ENCODE data around the gene HSPD1.
A peak's percentile ranks its signal among the peaks of the same experiment; 100 is the strongest.
"Not testable (repeated sequence)": the region's sequence is repeated elsewhere in the genome, so short reads cannot be mapped to it uniquely, and the experiment has no call there.

The HSPD1 gene

DNA sequence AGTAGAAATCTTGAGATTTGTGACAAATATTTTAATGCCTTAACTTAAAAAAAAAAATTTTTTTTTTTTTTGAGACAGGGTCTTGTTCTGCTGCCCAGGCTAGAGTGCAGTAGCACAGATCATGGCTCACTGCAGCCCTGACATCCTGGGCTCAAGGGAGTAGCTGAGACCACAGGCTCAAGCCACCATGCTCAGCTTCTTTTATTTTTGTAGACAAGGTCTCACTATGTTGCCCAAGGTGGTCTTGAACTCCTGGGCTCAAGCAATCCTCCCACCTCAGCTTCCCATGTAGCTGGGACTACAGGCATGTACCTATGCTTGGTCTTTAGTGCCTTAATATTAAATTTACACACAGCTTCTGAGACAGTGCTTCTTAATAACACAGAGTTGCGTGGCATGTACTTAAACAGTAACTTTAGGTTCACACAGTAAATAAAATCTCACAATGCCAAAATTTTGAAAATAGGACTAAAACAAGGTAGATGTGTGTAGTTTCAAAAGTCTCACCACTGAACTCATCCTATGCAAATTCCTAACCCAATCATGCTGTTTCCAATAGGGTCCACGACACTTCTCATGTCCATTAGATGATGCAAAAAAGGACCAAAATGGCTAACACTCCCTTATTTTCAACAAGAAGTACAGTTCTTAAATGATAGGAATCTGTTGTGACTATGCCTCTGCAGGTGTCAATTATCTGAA, 4.1 kb downstream of the HSPD1 start:
- no peaks in the 10 kb centered on the region for H3K27me3 Mint-ChIP-seq (ENCODE audit: low read depth, poor library complexity)
- H3K4me3 Mint-ChIP-seq: no peak overlapping the region
- TF ChIP-seq, protein P1, sequence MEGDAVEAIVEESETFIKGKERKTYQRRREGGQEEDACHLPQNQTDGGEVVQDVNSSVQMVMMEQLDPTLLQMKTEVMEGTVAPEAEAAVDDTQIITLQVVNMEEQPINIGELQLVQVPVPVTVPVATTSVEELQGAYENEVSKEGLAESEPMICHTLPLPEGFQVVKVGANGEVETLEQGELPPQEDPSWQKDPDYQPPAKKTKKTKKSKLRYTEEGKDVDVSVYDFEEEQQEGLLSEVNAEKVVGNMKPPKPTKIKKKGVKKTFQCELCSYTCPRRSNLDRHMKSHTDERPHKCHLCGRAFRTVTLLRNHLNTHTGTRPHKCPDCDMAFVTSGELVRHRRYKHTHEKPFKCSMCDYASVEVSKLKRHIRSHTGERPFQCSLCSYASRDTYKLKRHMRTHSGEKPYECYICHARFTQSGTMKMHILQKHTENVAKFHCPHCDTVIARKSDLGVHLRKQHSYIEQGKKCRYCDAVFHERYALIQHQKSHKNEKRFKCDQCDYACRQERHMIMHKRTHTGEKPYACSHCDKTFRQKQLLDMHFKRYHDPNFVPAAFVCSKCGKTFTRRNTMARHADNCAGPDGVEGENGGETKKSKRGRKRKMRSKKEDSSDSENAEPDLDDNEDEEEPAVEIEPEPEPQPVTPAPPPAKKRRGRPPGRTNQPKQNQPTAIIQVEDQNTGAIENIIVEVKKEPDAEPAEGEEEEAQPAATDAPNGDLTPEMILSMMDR (IDR thresholded peaks at IDR 0.05): no peak
- DNase-seq: no peak
- H3K27ac Mint-ChIP-seq: no peak overlapping the region
- peaks cover 41% of the 10 kb centered on the region for H3K4me1 Mint-ChIP-seq
- H3K9me3 Mint-ChIP-seq: no peaks in the 10 kb centered on the region
- H3K36me3 Mint-ChIP-seq (ENCODE audit: low read depth): peaks cover 59% of the 10 kb centered on the region

DNA sequence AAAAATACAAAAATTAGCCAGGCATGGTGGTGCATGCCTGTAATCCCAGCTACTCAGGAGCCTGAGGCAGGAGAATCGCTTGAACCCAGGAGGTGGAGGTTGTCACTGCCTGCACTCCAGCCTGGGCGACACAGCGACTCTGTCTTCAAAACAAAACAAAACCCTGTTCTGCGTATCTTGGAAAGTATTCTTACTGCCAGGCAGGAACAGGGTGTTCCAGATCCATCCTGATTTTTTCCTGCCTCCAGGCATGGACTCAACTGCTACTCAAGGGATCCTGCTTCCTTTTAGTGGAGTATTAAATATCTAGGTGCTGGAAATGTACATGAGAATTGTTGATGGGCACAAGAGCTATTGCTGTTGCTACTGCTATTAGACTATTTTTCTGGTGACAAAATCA, 12.3 kb downstream of the HSPD1 start:
- H3K27ac Mint-ChIP-seq: no peak overlapping the region

DNA sequence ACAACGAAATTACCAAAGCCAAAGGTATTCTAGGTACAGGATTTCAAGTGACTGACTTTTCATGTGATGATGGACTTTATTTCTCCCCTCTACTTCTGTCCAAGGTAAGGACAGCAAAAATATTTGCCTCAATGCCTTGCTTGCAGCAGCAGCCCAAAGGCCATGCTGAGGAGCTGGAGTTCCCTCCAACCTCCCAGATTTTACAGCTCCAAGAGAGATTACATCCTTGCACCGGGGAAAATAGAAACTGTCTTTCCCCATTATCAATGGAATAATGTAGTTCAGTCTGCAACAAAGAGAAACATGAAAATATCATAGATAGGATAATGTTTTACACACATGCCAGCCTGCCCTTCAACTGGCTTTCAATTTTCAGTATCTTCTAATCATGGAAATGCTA, 13.5 kb downstream of the HSPD1 start:
- peak overlapping the region; percentile 87 for H3K27ac Mint-ChIP-seq
- H3K4me1 Mint-ChIP-seq: no peaks in the 10 kb centered on the region
- H3K27me3 Mint-ChIP-seq (ENCODE audit: low read depth, poor library complexity): no peaks in the 10 kb centered on the region
- TF ChIP-seq, protein P1 (IDR thresholded peaks at IDR 0.05): no peak
- peaks cover 66% of the 10 kb centered on the region for H3K36me3 Mint-ChIP-seq (ENCODE audit: low read depth)
- H3K4me3 Mint-ChIP-seq: no peak overlapping the region
- DNase-seq: no peak
- peaks cover 8% of the 10 kb centered on the region for H3K9me3 Mint-ChIP-seq

More for the DNA sequence above, 12.3 kb downstream of the HSPD1 start:
- H3K36me3 Mint-ChIP-seq (ENCODE audit: low read depth): peaks cover 74% of the 10 kb centered on the region
- TF ChIP-seq, protein P1 (IDR thresholded peaks at IDR 0.05): no peak
- DNase-seq: no peak
- no peak overlapping the region for H3K4me3 Mint-ChIP-seq
- H3K9me3 Mint-ChIP-seq: peaks cover 8% of the 10 kb centered on the region
- H3K4me1 Mint-ChIP-seq: no peaks in the 10 kb centered on the region
- no peaks in the 10 kb centered on the region for H3K27me3 Mint-ChIP-seq (ENCODE audit: low read depth, poor library complexity)

DNA sequence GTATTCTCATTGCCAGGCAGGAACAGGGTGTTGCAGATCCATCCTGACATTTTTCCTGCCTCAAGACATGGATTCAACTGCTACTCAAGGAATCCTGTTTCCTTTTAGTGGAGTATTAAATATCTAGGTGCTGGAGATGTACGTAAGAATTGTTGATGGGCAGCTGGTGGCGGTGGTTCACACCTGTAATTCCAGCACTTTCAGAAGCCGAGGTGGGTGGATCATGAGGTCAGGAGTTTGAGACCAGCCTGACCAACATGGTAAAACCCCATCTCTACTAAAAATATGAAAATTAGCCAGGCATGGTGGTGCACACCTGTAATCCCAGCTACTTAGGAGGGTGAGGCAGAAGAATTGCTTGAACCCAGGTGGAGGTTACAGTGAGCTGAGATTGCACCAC, 15.4 kb downstream of the HSPD1 start:
- not testable (repeated sequence) for H3K27me3 Mint-ChIP-seq (ENCODE audit: low read depth, poor library complexity); H3K4me1 Mint-ChIP-seq; H3K9me3 Mint-ChIP-seq; DNase-seq; H3K4me3 Mint-ChIP-seq
- peak overlapping the region; percentile 32 for H3K27ac Mint-ChIP-seq
- peaks cover 49% of the 10 kb centered on the region for H3K36me3 Mint-ChIP-seq (ENCODE audit: low read depth)

DNA sequence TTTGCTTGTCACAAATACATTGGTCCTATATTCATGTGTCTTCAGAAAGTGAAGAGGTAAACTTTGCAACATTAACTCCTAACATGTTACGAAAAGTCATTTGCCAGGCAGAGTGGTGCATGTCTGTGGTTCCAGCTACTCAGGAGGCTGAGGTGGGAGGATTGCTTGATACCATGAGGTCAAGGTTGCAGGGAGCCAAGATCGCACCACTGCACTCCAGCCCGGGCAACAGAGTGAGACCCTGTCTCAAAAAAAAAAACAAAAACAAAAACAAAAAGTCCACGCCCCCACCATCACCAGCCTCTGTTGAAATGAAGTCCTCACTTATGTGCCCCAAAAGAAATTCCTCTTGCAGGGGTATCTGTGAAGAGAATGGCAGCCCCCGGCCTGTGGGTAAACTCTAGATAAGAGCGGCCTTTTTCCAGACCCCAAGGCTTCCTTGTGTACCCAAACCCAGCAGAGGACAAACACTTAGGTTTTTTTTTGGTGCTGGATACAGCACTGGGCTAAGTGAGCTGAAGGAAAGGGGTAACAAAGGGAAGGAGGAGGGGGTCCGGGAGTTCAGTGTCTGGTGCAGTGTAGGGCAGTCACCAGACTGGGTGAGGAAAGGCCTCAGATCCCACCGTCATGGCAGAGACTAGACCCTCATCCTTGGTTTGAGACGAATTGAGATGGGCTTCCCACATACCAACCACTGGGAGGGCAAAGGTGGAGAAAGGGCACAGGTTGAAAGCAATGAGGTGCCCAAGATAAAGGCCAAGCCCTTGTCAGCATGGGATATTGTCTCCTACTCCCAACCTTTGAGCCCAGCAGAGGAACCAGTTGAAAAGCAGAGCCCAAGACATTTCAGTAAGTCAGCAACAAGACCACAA, 19.2 kb downstream of the HSPD1 start:
- Mint-ChIP-seq H3K4me3 (no peak overlapping the region), H3K36me3 (ENCODE audit: low read depth) (peaks cover 25% of the 10 kb centered on the region), H3K27me3 (ENCODE audit: low read depth, poor library complexity) (no peaks in the 10 kb centered on the region), H3K4me1 (no peaks in the 10 kb centered on the region), H3K9me3 (peaks cover 8% of the 10 kb centered on the region), H3K27ac (peak overlapping the region; percentile 15)
- TF ChIP-seq, protein P1 (IDR thresholded peaks at IDR 0.05): no peak
- DNase-seq: no peak

DNA sequence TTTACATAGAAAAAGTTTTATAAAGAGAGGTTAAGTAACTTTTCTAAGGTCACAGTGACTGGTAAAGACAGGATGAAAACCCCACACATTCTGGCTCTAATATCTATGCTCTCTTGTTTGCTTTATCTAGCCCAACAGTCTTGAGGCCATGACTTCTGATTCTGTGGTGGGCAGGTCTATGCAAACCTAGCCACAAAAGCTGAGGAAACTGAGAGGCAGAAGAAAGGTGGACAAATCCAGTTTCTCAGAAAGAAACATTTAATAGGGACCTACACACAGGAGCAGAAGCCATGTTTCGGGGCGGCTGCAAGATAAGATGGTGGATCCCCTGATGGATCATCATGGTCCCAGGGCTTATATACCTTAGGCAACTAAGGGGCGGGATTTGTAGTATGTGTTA, 21.8 kb downstream of the HSPD1 start:
- Mint-ChIP-seq H3K27ac (no peak overlapping the region), H3K4me1 (no peaks in the 10 kb centered on the region), H3K4me3 (no peak overlapping the region), H3K27me3 (ENCODE audit: low read depth, poor library complexity) (no peaks in the 10 kb centered on the region), H3K36me3 (ENCODE audit: low read depth) (peaks cover 14% of the 10 kb centered on the region), H3K9me3 (no peaks in the 10 kb centered on the region)
- no peak for DNase-seq
- TF ChIP-seq, protein P1 (IDR thresholded peaks at IDR 0.05): no peak

All from nephron progenitor cell (in vitro differentiated cells).